Spleen (tissue), 13 donors: ENCODE results near the gene STX12. TPM values are rescaled to one million over a fixed set of nuclear protein-coding genes. Genes with fewer than 3 reads are reported as not detected.

Experiments used
- DNase-seq: peaks from one replicate; pipeline ENCODE4 v3.0.0-alpha.2; 2020
- H3K27ac ChIP-seq, 8 donors: fragments of 200-600 bp; sonication (generic) in 7 of 8; 1 replicate in 4 of 8; 2 replicates in 4 of 8; pipeline versions ENCODE4 v1.5.0 to v1.8.0; 2016 to 2021; ENCODE audit warnings: inconsistent platforms in 4 of 8, mild to moderate bottlenecking in 4 of 8, moderate library complexity in 1 of 8
- H3K27me3 ChIP-seq, 7 donors: fragments of 200-600 bp; sonication (generic) in 6 of 7; replicated peaks in 1 of 7; 1 replicate in 4 of 7; 2 replicates in 3 of 7; pipeline versions ENCODE4 v1.5.0 to v1.8.0; 2016 to 2021; ENCODE audit warnings: inconsistent platforms in 3 of 7, mild to moderate bottlenecking in 1 of 7
- H3K36me3 ChIP-seq, 6 donors: fragments of 200-600 bp; sonication (generic) in 5 of 6; 1 replicate in 4 of 6; 2 replicates in 2 of 6; pipeline versions ENCODE4 v1.5.0 to v1.8.0; 2016 to 2021; ENCODE audit warnings: inconsistent platforms in 2 of 6
- H3K4me1 ChIP-seq, 6 donors: fragments of 200-600 bp; sonication (generic) in 5 of 6; 1 replicate in 3 of 6; 2 replicates in 3 of 6; pipeline versions ENCODE4 v1.5.0 to v1.8.0; 2016 to 2021; ENCODE audit warnings: inconsistent platforms in 3 of 6
- H3K4me3 ChIP-seq, 8 donors: fragments of 200-600 bp; sonication (generic) in 7 of 8; 1 replicate in 4 of 8; 2 replicates in 4 of 8; pipeline versions ENCODE4 v1.5.0 to v1.8.0; 2016 to 2021; ENCODE audit warnings: inconsistent platforms in 4 of 8, mild to moderate bottlenecking in 4 of 8, moderate library complexity in 2 of 8
- H3K9me3 ChIP-seq, 8 donors: fragments of 200-600 bp; sonication (generic) in 7 of 8; 1 replicate in 4 of 8; 2 replicates in 4 of 8; pipeline versions ENCODE4 v1.5.0 to v1.8.0; 2016 to 2021; ENCODE audit warnings: inconsistent platforms in 4 of 8
- POLR2A ChIP-seq, 3 donors: fragments of 450-650 bp; IDR thresholded peaks; one replicate each; pipeline ENCODE4 v1.5.1; 2017; ENCODE audit warnings: antibody characterized with exemption in 3 of 3, mild to moderate bottlenecking in 1 of 3
- POLR2AphosphoS5 ChIP-seq, 3 donors: sonication (generic); formaldehyde crosslinking; IDR thresholded peaks; one replicate each; pipeline ENCODE4 v1.5.1; 2017; ENCODE audit warnings: antibody characterized with exemption in 3 of 3
- WGBS, 5 donors: extraction: QIAGEN DNeasy Blood & Tissue Kit in 3 of 5; methylation state at CpG; one replicate each; pipeline versions ENCODE4 v1.1.5 to v1.1.7; 2013 to 2018; 5-methylcytosine and 5-hydroxymethylcytosine counted together
- intact Hi-C: fragments of 100-400 bp; cut with DNase I; formaldehyde crosslinking; loops from one replicate; pipeline ENCODE4 v1.15.0; 2023; ENCODE audit warnings: low total_unique reads
- long read RNA-seq, 2 donors: transcript quantifications; one replicate each; lab custom pipeline, GENCODE V29; 2026
- polyA plus RNA-seq, 3 donors: library from polyadenylated mRNA; stranded (reverse); fragments of 200-250 nt; gene quantifications; one replicate each; pipeline ENCODE4 v1.2.1, GENCODE V29; 2013
- total RNA-seq, 7 donors: library from RNA; depleted of rRNA in 3 of 7; stranded (reverse); fragments of >200 nt in 3 of 7; fragmentation: NEBNext Ultra II Directional in 4 of 7; extraction: Animal tissue kit (Norgen Biotek cat#: 25700) in 4 of 7; gene quantifications; one replicate each; pipeline versions ENCODE4 v1.1.0 to v1.2.1, GENCODE V29; 2016 to 2021
- TF ChIP-seq, protein P1 (sequence below), 11 experiments: fragments of 200-600 bp in 7 of 11; fragments of 450-650 bp in 4 of 11; sonication (generic) in 4 of 11; IDR thresholded peaks in 8 of 11; conservative IDR thresholded peaks in 3 of 11; 1 replicate in 7 of 11; 2 replicates in 4 of 11; pipeline versions ENCODE4 v1.4.0 to v1.8.0; 2016 to 2021; ENCODE audit warnings: antibody characterized with exemption in 11 of 11, inconsistent platforms in 4 of 11, mild to moderate bottlenecking in 1 of 11
- donor health status: healthy with polysubstance abuse.
- donor health status: DM: no; HTN: no; CAD: no; lungs with moderate emphysema.
- donor health status: DM: no; HTN: no; CAD: no.
- donor health status: Bipolar disorder and iron deficiency.
- donor health status: healthy.
- donor health status: DM: no; HTN: no; CAD: no.
- donor health status: DM: yes; HTN: yes; CAD: no.

The STX12 gene
- 10 to 100 TPM; 45.4 to 88.1 (median 54.0) TPM for total RNA-seq
- 10 to 100 TPM; 17.7 to 33.2 (median 20.2) TPM for polyA plus RNA-seq
- long read RNA-seq, donor 1, transcript STX12-201 (9 exons, 3,079 nt), result major isoform, 15 of 17 reads
- long read RNA-seq, donor 1, partial matches to known transcripts, result 0 of 17 reads
- long read RNA-seq, donor 1, other reads (novel, unspliced or antisense), result 0 of 17 reads
- long read RNA-seq, donor 2, transcript STX12-201 (9 exons, 3,079 nt), result major isoform, 10 of 12 reads
- long read RNA-seq, donor 2, partial matches to known transcripts, result 0 of 12 reads
- long read RNA-seq, donor 2, other reads (novel, unspliced or antisense), result 0 of 12 reads

DNA sequence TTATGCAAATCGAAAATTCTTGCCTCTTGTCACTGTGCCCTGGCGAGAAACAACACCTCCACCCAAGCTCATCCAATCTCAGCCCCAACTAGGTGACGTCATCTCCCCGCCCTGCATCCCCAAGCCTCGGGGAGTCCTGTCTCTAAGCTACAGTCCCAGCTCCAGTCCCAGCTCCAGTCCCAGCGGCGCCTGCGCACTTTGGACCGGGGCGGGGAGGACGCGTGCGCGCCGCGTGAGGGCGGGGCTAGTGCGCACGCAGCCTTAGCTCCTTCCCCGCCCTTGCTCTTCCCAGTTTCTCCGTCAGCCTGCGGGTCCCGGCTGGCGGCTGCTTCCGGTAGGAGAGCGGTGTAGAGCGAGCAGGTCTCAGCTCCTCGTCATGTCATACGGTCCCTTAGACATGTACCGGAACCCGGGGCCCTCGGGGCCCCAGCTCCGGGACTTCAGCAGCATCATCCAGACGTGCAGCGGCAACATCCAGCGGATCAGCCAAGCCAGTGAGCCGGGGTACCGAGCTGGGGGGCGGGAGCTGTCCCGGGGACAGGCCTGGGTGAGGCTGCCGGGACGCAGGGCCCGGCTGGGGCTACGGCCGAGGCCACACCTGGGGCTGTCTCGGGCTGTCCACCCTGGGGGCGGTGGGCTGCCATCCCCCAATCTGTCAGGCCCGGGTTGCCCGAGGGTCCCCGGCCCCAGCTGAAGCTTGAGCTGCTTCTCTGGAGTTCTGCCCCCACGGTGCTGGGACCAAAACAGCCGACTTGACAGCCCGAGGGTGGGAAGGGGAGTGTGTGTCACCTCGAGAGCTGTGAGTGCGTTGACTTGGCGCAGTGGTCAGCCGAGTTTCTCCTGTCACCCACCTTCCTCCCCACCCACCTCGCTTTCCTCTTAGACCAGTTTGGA lies at the start of gene STX12:
Gene STX12 (plus strand): TSS at position 288 of the 894 bp plus-strand sequence. CDS start 89 bp downstream, at position 377.
- DNase-seq, result peak; percentile 99
- peak within 1 kb of the TSS; percentile 83 to 99 (median 91) for H3K4me3 ChIP-seq
- peaks cover 19 to 63% (median 49%) of the 10 kb centered on the region in 6 donors for H3K4me1 ChIP-seq
- WGBS, 5 donors, result 0% methylated on average over 31 to 58 of the region's 58 CpGs
- peak within 1 kb of the TSS; percentile 93 to 99 (median 98) for H3K27ac ChIP-seq
- peak; percentile 97 for TF ChIP-seq POLR2AphosphoS5 (IDR thresholded peaks at IDR 0.05)
- TF ChIP-seq, protein P1, sequence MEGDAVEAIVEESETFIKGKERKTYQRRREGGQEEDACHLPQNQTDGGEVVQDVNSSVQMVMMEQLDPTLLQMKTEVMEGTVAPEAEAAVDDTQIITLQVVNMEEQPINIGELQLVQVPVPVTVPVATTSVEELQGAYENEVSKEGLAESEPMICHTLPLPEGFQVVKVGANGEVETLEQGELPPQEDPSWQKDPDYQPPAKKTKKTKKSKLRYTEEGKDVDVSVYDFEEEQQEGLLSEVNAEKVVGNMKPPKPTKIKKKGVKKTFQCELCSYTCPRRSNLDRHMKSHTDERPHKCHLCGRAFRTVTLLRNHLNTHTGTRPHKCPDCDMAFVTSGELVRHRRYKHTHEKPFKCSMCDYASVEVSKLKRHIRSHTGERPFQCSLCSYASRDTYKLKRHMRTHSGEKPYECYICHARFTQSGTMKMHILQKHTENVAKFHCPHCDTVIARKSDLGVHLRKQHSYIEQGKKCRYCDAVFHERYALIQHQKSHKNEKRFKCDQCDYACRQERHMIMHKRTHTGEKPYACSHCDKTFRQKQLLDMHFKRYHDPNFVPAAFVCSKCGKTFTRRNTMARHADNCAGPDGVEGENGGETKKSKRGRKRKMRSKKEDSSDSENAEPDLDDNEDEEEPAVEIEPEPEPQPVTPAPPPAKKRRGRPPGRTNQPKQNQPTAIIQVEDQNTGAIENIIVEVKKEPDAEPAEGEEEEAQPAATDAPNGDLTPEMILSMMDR (IDR thresholded peaks at IDR 0.05 in 8 of 11, conservative IDR thresholded peaks at IDR 0.05 in 3 of 11), result peak in 2 of 11 experiments; percentile 5 to 27
- peak in 2 of 3 donors; percentile 31 to 68 for TF ChIP-seq POLR2A (IDR thresholded peaks at IDR 0.05)
- peaks cover 0 to 32% (median 4%) of the 10 kb centered on the region in 6 donors for H3K36me3 ChIP-seq
- H3K27me3 ChIP-seq, result no peaks in the 10 kb centered on the region
- H3K9me3 ChIP-seq, result no peaks in the 10 kb centered on the region
- intact Hi-C loops, result no loop called here

DNA sequence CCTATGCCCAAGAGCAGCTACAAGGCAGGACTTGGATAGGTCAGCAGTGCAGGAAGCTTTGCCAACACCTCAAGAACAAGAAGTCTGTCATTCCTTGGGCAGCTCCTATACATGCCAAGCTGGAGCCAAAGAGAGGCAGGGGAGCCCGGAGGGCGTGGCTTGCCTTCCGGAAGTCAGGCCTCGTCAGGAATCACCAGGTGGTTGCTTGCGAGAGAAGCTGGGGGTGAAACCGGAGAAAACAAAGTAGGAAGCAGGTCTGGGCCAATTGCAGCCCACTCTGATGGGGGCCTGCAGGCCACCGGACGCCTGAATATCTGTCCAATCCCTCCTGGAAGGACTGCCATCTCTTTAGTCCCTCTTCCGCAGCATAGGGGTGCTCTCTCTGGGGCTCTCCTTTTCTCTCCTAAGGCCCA lies 48.1 kb upstream of the STX12 start:
- DNase-seq, result peak; percentile 84
- TF ChIP-seq POLR2AphosphoS5 (IDR thresholded peaks at IDR 0.05), result no peak
- TF ChIP-seq, protein P1 (IDR thresholded peaks at IDR 0.05 in 8 of 11, conservative IDR thresholded peaks at IDR 0.05 in 3 of 11), result no peak
- no peak for TF ChIP-seq POLR2A (IDR thresholded peaks at IDR 0.05)
- intact Hi-C loops, result loop anchor here (5.0 kb wide), 1 partner anchor 53 kb away; the partner anchor contains the start of gene IFI6

DNA sequence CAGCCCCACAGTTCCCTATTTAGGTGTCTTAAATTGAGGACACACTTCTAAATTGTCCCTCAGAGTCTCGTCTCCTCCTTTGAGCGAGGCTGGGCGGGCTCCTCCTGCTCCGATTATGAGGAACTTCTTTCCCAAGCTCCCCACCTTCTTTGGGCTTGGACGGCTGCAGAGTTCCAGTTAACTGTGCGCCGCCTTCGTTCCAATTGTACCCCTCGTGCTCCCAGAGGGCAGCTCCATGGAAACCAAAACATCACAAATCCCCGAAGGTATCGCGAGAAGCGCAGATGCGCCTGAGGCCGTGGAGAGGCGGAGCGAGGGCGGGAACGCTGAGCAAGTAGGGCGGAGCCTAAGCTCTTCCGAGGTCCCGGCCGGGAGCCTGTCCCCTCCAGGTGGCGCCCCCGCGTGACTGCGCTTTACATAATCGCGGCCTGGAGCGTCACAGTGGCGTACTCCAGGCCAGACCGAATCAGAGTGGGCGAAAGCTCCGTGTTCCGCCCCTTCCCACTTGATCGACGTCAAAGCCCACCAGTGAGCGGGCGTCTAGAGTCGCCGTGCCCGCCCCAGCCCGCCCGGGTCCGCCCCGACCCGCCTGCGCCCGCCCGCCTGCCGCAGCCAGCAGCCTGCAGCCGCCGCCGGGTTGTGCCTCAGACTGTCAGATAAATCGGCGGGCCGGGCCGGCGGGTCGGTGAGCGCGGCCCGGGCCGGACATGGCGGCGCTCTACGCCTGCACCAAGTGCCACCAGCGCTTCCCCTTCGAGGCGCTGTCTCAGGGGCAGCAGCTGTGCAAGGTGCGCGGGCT lies 47.4 kb upstream of the STX12 start, which contains the start of gene FAM76A:
Gene FAM76A (plus strand): TSS at position 588 of the 799 bp plus-strand sequence. CDS start 120 bp downstream, at position 708.
- H3K27ac ChIP-seq, result peak within 1 kb of the TSS; percentile 84 to 95 (median 94)
- WGBS, 5 donors, result 2 to 4% (median 3%) methylated on average over 38 to 72 of the region's 72 CpGs
- peaks cover 0 to 31% (median 6%) of the 10 kb centered on the region in 6 donors for H3K36me3 ChIP-seq
- peak; percentile 84 to 88 (median 88) for TF ChIP-seq POLR2AphosphoS5 (IDR thresholded peaks at IDR 0.05)
- TF ChIP-seq POLR2A (IDR thresholded peaks at IDR 0.05), result peak in 2 of 3 donors; percentile 25 to 85
- TF ChIP-seq, protein P1 (IDR thresholded peaks at IDR 0.05 in 8 of 11, conservative IDR thresholded peaks at IDR 0.05 in 3 of 11), result peak in 9 of 11 experiments; percentile 52 to 87 (median 70)
- intact Hi-C loops, result loop anchor here (5.0 kb wide), 1 partner anchor 53 kb away; the partner anchor contains the start of gene IFI6
- peak; percentile 100 for DNase-seq
- H3K4me3 ChIP-seq, result peak within 1 kb of the TSS; percentile 89 to 98 (median 94)
- H3K27me3 ChIP-seq, result no peaks in the 10 kb centered on the region
- H3K4me1 ChIP-seq, result peaks cover 12 to 45% (median 21%) of the 10 kb centered on the region in 6 donors
- no peaks in the 10 kb centered on the region for H3K9me3 ChIP-seq

More for the DNA sequence above, 48.1 kb upstream of the STX12 start:
- H3K27me3 ChIP-seq, result no peaks in the 10 kb centered on the region
- peak overlapping the region; percentile 24 to 98 (median 90) for H3K4me3 ChIP-seq
- peak overlapping the region; percentile 26 to 95 (median 91) for H3K27ac ChIP-seq
- peaks cover 12 to 45% (median 21%) of the 10 kb centered on the region in 6 donors for H3K4me1 ChIP-seq
- H3K36me3 ChIP-seq, result peaks cover 0 to 25% (median 3%) of the 10 kb centered on the region in 6 donors
- H3K9me3 ChIP-seq, result no peaks in the 10 kb centered on the region
- WGBS, 5 donors, result 71 to 90% (median 81%) methylated on average over 9 of the region's 9 CpGs
